ENCODE data around the gene CHST1.

CHST1 gene

DNA sequence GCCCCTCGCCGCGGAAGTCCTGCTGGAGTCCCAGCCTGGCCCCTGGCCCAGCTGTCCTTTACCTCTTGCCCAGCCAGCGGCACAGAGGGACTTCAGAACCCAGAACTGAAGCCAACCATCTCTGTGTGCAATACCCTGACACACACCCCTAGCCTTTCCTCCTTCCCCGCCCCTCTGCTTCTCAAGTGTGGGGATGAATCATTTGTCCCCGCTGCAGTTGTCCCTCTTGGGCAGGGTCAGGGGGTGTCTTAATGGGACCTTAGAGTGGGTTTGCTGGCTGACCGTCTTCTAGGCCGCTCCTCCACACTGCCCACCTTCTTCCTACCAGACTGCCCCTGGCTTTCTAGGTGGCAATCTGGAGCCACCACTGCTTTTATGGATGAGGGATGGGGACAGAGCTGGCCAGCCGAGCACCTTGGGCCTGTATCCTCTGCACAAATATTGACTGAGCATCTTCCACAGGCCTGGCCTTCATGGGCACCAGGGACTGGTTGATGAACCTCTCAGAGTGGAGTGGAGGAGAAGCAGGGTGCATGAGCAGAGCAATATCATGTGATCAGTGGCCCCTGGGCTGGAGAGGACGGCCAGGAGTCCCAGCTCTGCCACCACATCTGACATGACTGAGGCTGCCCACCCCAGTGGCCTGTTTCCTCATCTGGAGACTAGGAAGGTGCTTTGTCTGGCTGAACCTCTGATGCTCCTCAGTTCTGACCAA lies 668 bp upstream of the CHST1 start:
- no peak overlapping the region for H3K4me3 ChIP-seq (IDR thresholded peaks at IDR 0.05; ENCODE audit: insufficient read depth, low read depth, low read length)
- no peaks in the 10 kb centered on the region for H4K20me1 ChIP-seq (ENCODE audit: insufficient read depth)
- no peak for TF ChIP-seq CTCF (conservative IDR thresholded peaks at IDR 0.05; ENCODE audit: low read depth, low read length)
- no peak overlapping the region for H3K9ac ChIP-seq
- peaks cover 59% of the 10 kb centered on the region for H3K27me3 ChIP-seq (ENCODE audit: insufficient read depth, low read depth)
- H2AFZ ChIP-seq (ENCODE audit: low read depth): no peak overlapping the region
- H3K79me2 ChIP-seq (ENCODE audit: insufficient read depth, low read depth): no peaks in the 10 kb centered on the region
- no peak overlapping the region for H3K27ac ChIP-seq
- H3K36me3 ChIP-seq (ENCODE audit: insufficient read depth): no peaks in the 10 kb centered on the region
- H3K4me1 ChIP-seq (ENCODE audit: low read depth, poor library complexity, severe bottlenecking): no peaks in the 10 kb centered on the region
- peak overlapping the region; percentile 33; the same call in 1 of the 2 replicates for H3K4me2 ChIP-seq

DNA sequence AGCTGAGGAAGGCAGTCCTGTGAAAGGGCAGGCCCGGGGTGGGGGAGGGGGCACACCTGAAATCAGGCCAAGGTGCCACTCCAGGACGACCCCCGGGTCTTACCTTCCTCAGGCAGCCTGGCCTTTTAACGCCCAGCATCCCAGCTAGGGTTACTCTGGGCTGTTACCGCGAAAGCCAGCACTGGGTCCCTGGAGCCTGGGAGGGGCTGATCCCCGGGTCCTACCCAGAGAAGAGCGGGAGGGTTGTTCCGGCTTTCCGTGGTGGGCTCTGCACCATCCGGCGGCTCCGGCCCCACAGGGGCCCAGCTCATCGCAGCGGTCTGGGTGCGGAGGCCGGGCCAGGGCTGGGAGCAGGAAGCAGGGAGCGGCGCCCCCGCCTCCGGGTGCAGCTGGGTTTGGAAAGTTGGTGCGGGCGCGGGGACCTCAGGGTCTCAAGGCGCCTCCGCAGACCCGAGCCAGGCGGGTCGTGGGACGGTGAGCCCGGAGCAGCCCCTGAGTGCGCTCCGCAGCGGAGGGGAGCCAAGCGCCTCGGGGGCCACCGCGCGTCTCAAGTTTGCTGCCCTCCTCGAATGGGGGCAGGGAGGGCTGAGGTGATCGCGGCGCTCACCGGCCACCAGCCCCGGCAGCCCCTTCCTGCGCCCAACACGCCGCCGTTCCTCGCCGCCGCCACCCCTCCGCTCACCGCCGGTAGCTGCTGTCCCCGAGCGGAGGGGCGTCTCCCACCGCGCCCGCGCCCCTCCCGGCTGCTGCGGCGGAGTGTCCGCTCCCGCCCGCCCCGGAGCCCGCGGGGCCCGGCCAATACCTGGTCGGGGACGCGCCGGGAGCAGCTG lies 831 bp downstream of the CHST1 start:
- no peak for TF ChIP-seq CTCF (conservative IDR thresholded peaks at IDR 0.05; ENCODE audit: low read depth, low read length)
- Histone ChIP-seq H2AFZ (ENCODE audit: low read depth) (peak overlapping the region; percentile 47), H3K36me3 (ENCODE audit: insufficient read depth) (no peaks in the 10 kb centered on the region), H3K4me3 (IDR thresholded peaks at IDR 0.05; ENCODE audit: insufficient read depth, low read depth, low read length) (no peak overlapping the region), H4K20me1 (ENCODE audit: insufficient read depth) (no peaks in the 10 kb centered on the region), H3K4me2 (peak overlapping the region; percentile 63), H3K79me2 (ENCODE audit: insufficient read depth, low read depth) (no peaks in the 10 kb centered on the region), H3K9ac (no peak overlapping the region), H3K27ac (no peak overlapping the region), H3K27me3 (ENCODE audit: insufficient read depth, low read depth) (peaks cover 73% of the 10 kb centered on the region), H3K4me1 (ENCODE audit: low read depth, poor library complexity, severe bottlenecking) (no peaks in the 10 kb centered on the region)

DNA sequence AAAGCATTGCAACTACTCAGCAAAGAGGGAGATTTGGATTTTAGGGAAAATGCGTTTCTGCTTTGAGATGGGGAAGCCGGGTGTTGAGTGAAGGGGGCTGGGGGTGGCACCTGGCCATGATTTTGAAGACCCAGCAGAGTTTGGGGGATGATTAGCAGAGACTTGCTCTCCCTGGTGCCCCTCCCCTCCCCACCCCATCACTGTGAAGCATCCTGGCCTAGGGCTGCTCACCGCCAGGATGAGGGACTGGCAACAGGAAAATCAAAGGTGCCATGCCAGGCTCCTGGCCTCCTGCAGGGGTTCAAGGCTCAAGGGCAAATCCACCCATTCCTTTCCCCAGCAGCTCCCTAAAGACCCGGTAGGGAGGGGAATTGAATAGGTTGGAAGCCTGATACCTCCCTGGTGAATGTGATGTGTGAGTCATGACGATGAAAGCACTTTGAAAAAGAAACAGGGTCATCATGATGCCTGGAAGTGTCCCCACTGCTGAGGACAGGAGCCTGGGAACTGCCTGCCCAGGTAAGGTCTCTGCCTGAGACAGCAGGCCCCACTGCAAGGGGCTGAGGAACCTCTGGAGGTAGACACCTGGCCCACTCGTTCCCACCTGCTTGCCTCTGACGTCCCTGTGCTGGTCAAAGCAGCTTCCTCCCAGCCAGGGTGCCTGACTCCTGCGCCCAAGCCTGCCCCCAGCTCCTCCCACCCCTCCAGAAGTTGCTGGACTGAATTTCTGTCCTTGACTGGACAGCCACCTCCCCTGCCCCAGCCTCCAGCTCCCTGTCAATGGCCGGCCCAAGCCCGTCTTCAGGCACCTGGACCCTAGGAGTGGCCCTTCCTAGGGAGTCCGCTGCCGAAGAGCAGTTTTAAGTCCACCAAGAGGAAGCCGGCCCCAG lies 1.7 kb downstream of the CHST1 start:
- H3K36me3 ChIP-seq (ENCODE audit: insufficient read depth): no peaks in the 10 kb centered on the region
- no peaks in the 10 kb centered on the region for H3K4me1 ChIP-seq (ENCODE audit: low read depth, poor library complexity, severe bottlenecking)
- H3K27ac ChIP-seq: no peak overlapping the region
- peak overlapping the region; percentile 63; the same call in 1 of the 2 replicates for H3K4me2 ChIP-seq
- no peaks in the 10 kb centered on the region for H3K79me2 ChIP-seq (ENCODE audit: insufficient read depth, low read depth)
- H3K27me3 ChIP-seq (ENCODE audit: insufficient read depth, low read depth): peaks cover 73% of the 10 kb centered on the region
- H3K4me3 ChIP-seq (IDR thresholded peaks at IDR 0.05; ENCODE audit: insufficient read depth, low read depth, low read length): no peak overlapping the region
- H2AFZ ChIP-seq (ENCODE audit: low read depth): no peak overlapping the region
- H3K9ac ChIP-seq: no peak overlapping the region
- no peak for TF ChIP-seq CTCF (conservative IDR thresholded peaks at IDR 0.05; ENCODE audit: low read depth, low read length)
- H4K20me1 ChIP-seq (ENCODE audit: insufficient read depth): no peaks in the 10 kb centered on the region

DNA sequence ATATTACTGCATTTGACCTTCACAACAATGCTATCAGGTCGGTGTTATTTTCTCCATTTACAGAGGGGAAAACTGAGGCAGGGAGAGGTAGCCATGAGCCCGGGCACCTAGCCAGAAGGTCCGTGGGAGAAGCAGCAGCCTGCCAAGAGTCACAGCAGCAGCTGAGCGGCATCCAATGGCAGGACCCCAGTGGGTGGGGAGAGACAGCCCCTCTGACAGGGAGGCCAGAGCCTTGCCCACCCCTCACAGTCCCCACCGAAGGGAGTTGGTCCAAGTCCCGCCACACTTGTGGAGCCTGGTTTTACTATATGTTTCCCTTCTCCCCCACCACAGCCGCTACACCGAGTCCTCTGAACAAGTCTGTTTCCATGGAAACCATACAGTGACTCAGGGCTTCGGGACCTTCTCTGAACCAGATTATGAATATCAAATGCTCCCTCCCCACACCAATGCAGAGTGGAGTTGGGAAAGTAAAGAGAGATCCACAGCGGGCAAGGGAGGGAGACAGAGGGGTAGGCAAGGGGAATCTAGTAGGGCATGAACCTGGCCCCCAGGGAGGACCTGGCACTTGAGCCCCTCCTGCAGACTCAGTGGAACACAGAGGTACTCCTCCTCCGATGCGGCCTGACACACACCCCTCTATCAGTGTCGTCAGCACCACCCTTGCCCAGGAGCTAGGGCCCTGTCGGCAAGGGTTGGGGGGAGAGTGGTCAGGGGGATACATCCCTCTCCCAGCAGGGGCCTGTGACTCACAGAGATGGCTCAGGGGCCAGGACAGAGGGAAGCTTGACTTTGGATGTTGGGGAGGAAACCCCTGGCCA lies 2.5 kb downstream of the CHST1 start:
- Histone ChIP-seq H3K27me3 (ENCODE audit: insufficient read depth, low read depth) (peaks cover 73% of the 10 kb centered on the region), H3K4me1 (ENCODE audit: low read depth, poor library complexity, severe bottlenecking) (no peaks in the 10 kb centered on the region), H3K9ac (no peak overlapping the region), H3K79me2 (ENCODE audit: insufficient read depth, low read depth) (no peaks in the 10 kb centered on the region), H3K4me3 (IDR thresholded peaks at IDR 0.05; ENCODE audit: insufficient read depth, low read depth, low read length) (no peak overlapping the region), H3K27ac (no peak overlapping the region), H4K20me1 (ENCODE audit: insufficient read depth) (no peaks in the 10 kb centered on the region), H2AFZ (ENCODE audit: low read depth) (no peak overlapping the region), H3K36me3 (ENCODE audit: insufficient read depth) (no peaks in the 10 kb centered on the region), H3K4me2 (no peak overlapping the region)
- TF ChIP-seq CTCF (conservative IDR thresholded peaks at IDR 0.05; ENCODE audit: low read depth, low read length): no peak

All from KMS-11 (cell line).